IPS DF 4.7 (cell line): ENCODE measurements around the gene FAM156A.
"Not testable (repeated sequence)": the region's sequence is repeated elsewhere in the genome, so short reads cannot be mapped to it uniquely, and the experiment has no call there.

Source experiments
- DNase-seq: peaks from one replicate; pipeline ENCODE4 v3.0.0-alpha.2; 2013; ENCODE audit warnings: low spot score; ENCODE audit errors: extremely low read depth

The FAM156A gene

DNA sequence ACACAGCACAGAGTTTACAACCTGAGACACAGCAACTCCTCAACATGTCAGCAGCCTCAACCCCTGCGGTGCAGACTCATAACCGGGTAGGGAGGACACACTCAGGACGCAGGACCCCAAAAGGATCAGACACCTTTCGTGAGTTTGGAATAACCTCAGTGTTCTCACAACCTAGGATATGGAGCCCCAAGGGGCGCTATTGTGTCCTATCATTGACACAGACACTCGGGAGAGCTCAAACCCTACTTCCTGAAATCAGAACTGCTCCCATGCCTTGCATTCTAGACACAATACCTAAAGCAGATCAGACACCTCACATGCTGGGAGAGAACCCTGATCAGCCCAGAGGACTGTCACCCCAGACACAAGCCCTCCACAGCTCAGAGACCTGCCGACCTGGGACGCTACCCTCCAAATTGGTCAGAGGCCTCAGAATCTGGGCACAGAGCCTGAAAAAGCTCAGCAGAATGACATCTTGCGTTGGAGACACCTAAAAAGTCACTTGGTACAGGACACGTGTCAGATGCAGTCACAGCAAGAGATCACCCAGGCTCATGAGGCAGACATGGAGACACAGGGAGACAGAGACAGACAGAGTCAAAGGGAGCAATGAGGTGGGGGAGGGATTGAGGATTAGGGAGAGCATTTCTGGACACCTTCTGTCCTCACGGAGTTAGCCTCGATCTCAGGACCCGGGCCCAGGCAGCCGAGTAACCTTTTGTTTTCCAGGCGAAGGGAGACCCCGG, 8.8 kb upstream of the FAM156A start:
- DNase-seq, result not testable (repeated sequence)

DNA sequence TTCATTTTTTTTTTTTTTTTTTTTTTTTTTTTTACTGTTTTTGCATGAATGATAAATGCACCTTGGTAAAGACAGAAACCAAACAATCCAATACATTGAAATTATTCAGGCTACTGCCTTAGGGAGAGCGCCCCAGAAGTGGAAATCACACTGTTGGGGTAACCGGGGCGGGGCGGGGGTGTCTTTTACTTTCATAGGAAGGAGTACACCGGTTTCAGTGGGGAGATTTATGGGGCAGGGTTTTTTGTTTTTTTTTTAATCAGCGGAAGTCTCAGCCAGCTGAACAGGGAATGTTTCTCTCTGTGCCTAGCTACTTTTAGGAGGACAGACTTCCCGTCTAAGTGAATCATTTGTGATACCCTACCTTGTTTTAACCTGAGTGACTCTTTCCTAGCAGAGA, 643 bp upstream of the FAM156A start:
- DNase-seq, result not testable (repeated sequence)

- not testable (repeated sequence) for DNase-seq
Observed at GRCh38 chrX:52949884-52950283, 8.4 kb downstream of the FAM156A start.

- not testable (repeated sequence) for DNase-seq
Observed at GRCh38 chrX:52949325-52949724, 9.0 kb downstream of the FAM156A start.

DNA sequence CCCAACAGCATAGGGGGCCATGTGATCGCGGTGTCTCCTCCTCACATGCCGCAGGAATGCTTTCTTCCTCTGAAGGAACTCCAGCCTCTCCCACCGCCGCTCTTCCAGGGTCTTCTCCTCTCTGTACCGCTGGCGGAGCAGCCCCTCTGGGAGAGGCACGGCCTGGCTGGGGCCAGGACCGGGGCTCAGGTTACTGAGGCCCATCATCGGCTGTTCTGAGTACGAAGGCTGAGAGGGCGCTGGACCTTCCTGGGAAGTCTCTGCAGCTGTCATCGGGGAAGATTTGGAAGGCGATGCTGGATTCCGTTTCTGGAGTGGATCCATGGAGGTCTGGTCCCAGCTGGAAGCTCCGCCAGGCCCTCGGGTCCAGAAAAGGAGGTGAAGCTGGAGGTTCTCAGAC, 10.1 kb downstream of the FAM156A start:
- not testable (repeated sequence) for DNase-seq

- not testable (repeated sequence) for DNase-seq
Observed at GRCh38 chrX:52947501-52947900, 10.8 kb downstream of the FAM156A start.

- DNase-seq, result not testable (repeated sequence)
Observed at GRCh38 chrX:52945838-52946494, 12.4 kb downstream of the FAM156A start.

DNA sequence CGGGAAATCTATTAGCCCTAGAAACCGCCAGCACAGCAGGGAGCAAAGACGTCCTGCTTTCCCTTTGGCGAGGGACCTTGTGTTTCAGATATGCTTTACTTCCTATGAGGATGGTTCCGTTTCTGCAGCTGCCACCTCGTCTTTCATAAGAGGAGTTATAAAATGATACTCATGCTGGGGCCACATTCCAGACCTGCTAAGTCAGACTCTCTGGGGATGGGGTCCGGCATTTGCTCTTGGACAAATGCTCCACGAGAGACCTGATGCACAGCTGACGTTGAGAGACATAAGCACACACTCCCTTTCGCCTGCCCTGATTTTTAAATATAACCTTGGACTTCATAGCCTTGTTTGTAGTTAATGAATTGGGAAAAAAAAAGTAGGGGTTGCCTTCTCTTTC, 16.6 kb downstream of the FAM156A start:
- DNase-seq, result not testable (repeated sequence)

DNA sequence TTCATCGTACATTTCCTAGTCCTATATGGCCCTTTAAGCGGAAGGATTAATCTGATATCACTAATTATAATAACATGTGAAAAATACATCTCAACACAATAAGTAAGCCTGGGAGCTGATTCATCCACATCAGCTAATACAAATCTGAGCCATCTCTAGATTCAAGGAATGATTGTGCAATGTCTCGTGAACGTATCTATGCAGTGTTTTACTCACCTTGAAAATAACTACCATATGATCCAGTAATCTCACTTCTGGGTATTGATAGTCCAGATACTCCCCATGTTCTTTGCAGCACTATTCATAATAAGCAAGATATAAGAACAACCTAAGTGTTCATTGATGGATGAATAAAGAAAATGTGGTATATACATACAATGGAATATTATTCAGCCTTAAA, 17.6 kb downstream of the FAM156A start:
- not testable (repeated sequence) for DNase-seq

DNA sequence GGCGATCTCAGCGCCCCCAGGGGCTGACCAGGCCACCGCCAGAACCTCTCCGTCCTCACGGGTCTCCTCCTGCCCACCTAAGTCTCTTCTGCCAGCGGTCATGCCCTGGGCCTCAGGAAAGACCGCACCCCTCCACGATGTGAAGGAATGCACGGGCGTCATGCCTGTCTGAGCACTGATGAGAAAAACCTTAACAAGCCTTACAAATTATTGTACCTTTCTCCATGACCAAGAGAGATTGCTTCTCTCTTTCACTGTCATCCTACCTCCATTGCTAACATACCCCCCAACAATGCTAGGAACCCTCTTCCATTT, 22.9 kb downstream of the FAM156A start:
- not testable (repeated sequence) for DNase-seq

DNA sequence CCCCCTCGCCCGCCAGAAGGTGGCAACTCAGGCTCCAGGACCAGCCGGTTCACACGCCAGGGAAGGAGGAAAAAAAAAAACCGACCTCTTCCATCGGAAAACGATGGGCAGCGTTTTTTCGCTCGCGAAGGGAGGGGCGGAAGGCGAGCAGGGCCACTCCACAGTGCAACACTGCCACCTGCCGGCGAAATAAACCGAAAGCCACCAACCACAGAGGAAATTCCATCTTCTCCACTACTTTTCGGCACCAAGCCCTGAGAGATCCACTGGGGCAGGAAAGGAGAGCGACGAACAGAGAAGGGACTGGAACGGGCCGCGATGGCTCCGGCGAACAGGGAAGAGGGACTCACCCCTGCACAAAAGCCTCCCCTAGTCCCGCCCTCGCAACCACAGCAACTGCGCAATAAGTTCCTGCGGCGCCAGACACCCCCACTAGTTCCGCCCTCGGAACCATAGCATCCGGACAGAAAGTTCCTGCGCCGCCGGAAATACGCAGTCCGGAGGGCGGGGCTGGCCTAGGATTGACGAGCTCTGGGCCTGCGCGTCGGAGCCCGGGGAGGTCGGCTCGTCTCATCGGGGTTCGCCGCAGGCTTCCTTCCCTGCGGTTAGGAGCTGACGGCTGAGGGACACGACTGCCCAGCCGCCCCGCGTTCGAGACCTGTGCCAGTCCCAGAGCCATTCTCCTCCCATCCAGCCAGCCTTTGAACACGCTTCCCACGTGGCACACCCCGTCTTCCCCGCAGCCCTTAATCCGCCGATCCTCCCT, 23.4 kb downstream of the FAM156A start:
- no peak for DNase-seq

GRCh38 chrX:52933976-52934703, 24.2 kb downstream of the FAM156A start:
- no peak for DNase-seq

DNA sequence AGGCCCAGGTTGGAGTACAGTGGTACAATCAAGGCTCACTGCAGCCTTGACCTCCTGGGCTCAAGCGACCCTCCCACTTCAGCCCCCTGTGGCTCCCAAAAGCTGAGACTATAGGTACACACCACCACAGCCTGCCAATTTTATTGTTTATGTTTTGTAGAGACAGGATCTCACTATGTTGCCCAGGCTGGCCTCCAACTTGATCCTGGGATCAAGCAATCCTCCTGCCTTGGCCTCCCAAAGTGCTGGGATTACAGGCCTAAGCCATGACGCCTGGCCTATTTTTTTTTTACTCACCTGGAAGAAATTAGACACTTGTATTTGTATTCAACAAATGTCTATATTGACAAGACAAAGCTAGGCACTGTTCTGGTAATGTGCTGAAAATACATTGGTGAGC, 25.1 kb downstream of the FAM156A start:
- DNase-seq, result no peak

DNA sequence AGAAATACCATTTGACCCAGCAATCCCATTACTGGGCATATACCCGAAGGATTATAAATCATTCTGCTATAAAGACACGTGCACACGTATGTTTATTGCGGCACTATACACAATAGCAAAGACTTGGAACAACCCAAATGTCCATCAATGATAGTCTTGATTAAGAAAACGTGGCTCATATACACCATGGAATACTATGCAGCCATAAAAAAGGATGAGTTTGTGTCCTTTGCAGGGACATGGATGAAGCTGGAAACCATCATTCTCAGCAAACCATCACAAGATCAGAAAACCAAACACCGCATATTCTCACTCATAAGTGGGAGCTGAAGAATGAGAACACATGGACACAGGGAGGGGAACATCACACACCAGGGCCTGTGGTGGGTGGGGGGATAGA, 28.1 kb downstream of the FAM156A start:
- not testable (repeated sequence) for DNase-seq

GRCh38 chrX:52923781-52924241, 34.5 kb downstream of the FAM156A start:
- DNase-seq, result no peak

GRCh38 chrX:52914704-52915103, 43.6 kb downstream of the FAM156A start:
- DNase-seq, result not testable (repeated sequence)

GRCh38 chrX:52913681-52914080, 44.6 kb downstream of the FAM156A start:
- DNase-seq, result not testable (repeated sequence)

GRCh38 chrX:52909313-52909969, 48.9 kb downstream of the FAM156A start:
- DNase-seq, result not testable (repeated sequence)

DNA sequence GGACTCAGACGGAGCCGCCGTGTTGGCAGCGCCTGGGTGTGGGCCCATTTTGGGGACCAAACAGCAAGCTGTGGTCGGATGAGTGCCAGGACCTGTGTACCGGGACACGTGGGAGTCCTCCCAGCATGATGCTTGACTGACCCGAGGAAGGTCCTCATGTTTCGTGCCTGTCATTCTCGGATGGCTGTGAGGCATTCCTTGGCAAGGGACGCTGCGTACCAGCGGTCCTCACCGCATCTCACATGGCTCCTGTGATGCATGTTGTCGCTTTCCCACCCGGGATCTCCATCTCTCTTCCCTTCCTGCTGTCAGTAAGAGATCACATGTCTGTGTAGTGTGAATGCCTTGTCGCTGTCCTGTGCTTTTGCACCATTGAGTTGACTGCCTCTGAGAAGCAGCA, 50.4 kb downstream of the FAM156A start:
- DNase-seq, result not testable (repeated sequence)

DNA sequence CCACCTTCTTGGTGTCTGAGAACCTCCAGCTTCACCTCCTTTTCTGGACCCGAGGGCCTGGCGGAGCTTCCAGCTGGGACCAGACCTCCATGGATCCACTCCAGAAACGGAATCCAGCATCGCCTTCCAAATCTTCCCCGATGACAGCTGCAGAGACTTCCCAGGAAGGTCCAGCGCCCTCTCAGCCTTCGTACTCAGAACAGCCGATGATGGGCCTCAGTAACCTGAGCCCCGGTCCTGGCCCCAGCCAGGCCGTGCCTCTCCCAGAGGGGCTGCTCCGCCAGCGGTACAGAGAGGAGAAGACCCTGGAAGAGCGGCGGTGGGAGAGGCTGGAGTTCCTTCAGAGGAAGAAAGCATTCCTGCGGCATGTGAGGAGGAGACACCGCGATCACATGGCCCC, 51.2 kb downstream of the FAM156A start:
- DNase-seq, result not testable (repeated sequence)

GRCh38 chrX:52906072-52906471, 52.2 kb downstream of the FAM156A start:
- not testable (repeated sequence) for DNase-seq
